ENCODE data around the gene CFH.

GRCh38 chr1:196698993-196699392 is 47.1 kb downstream of the CFH start:
- TF ChIP-seq POLR2A (IDR thresholded peaks at IDR 0.05) (no peak), CTCF (IDR thresholded peaks at IDR 0.05) (no peak)

All from uterus (tissue), 2 donors.